ENCODE data around the gene DUOXA2. TPM values are rescaled to one million over a fixed set of nuclear protein-coding genes. Genes with fewer than 3 reads are reported as not detected.

The DUOXA2 gene
- total and polyA plus RNA-seq, 8 donors: 1.3 to 119 (median 25.0) TPM; not detected in 1

GRCh38 chr15:45097466-45097865 lies 16.7 kb upstream of the DUOXA2 start:
- no peaks in the 10 kb centered on the region for H3K27me3 ChIP-seq
- TF ChIP-seq POLR2AphosphoS5 (IDR thresholded peaks at IDR 0.05): no peak
- no peak for TF ChIP-seq EP300 (IDR thresholded peaks at IDR 0.05)
- no peak for TF ChIP-seq CTCF (IDR thresholded peaks at IDR 0.05)
- TF ChIP-seq POLR2A (IDR thresholded peaks at IDR 0.05): no peak
- no peaks in the 10 kb centered on the region for H3K4me1 ChIP-seq
- H3K9me3 ChIP-seq: no peaks in the 10 kb centered on the region
- no peak overlapping the region for H3K27ac ChIP-seq
- no peak overlapping the region for H3K4me3 ChIP-seq
- intact Hi-C loops (cut with DNase I; ENCODE audit: low total_unique reads): no loop called here
- no peak for DNase-seq
- H3K36me3 ChIP-seq: peaks cover 0 to 17% (median 4%) of the 10 kb centered on the region in 4 donors
- WGBS, 5 donors: 92 to 100% (median 95%) methylated on average over 7 of the region's 7 CpGs

- Histone ChIP-seq H3K4me1 (no peaks in the 10 kb centered on the region), H3K27ac (no peak overlapping the region), H3K27me3 (no peaks in the 10 kb centered on the region), H3K9me3 (no peaks in the 10 kb centered on the region), H3K36me3 (peaks cover 0 to 17% (median 4%) of the 10 kb centered on the region in 4 donors), H3K4me3 (no peak overlapping the region)
- no peak for DNase-seq
- TF ChIP-seq EP300 (IDR thresholded peaks at IDR 0.05): no peak
- no peak for TF ChIP-seq CTCF (IDR thresholded peaks at IDR 0.05)
- no peak for TF ChIP-seq POLR2AphosphoS5 (IDR thresholded peaks at IDR 0.05)
- no peak for TF ChIP-seq POLR2A (IDR thresholded peaks at IDR 0.05)
- WGBS, 5 donors: 83 to 90% (median 89%) methylated on average over 23 of the region's 23 CpGs
- intact Hi-C loops (cut with DNase I; ENCODE audit: low total_unique reads): no loop called here
Observed at GRCh38 chr15:45099549-45100165, 14.5 kb upstream of the DUOXA2 start.

GRCh38 chr15:45100884-45101625 lies 13.1 kb upstream of the DUOXA2 start:
- no peak for DNase-seq
- WGBS, 5 donors: 67 to 71% (median 70%) methylated on average over 7 of the region's 7 CpGs

More at GRCh38 chr15:45100884-45101625, 13.1 kb upstream of the DUOXA2 start:
- H3K4me1 ChIP-seq: peaks cover 0 to 6% (median 0%) of the 10 kb centered on the region in 4 donors
- intact Hi-C loops (cut with DNase I; ENCODE audit: low total_unique reads): no loop called here
- H3K27me3 ChIP-seq: no peaks in the 10 kb centered on the region
- no peak for TF ChIP-seq POLR2A (IDR thresholded peaks at IDR 0.05)
- TF ChIP-seq CTCF (IDR thresholded peaks at IDR 0.05): no peak
- no peak for TF ChIP-seq EP300 (IDR thresholded peaks at IDR 0.05)
- TF ChIP-seq POLR2AphosphoS5 (IDR thresholded peaks at IDR 0.05): no peak
- H3K36me3 ChIP-seq: peaks cover 0 to 21% (median 4%) of the 10 kb centered on the region in 4 donors
- H3K4me3 ChIP-seq: no peak overlapping the region
- H3K9me3 ChIP-seq: no peaks in the 10 kb centered on the region
- no peak overlapping the region for H3K27ac ChIP-seq

Measured in stomach (tissue), 9 donors.